NCI-H774 (cell line): ENCODE data around the gene GPC6.

Experiments used
- DNase-seq: peaks from one replicate; lab custom pipeline; 2025; lab: John Stamatoyannopoulos, UW

The GPC6 gene

GRCh38 chr13:94248454-94249228, 1022.0 kb downstream of the GPC6 start:
- no peak for DNase-seq

DNA sequence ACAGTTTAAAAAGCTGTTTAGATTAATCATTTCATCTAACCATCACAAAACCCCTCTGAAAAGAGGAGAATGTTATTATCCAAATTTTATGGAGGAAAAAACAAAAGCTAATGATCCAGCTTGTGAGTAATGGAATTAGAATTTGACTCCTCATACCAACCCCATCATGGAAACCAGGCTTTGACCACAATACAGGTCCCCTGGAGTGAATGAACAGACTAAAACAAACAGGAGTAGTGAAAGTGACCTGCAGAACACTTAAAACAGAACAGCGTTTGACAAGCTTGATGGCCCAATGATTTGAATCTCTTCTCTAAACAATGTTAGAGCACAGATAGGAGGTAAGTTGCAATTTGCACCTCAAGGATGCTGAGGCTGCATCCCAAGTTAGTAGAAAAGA, 1022.9 kb downstream of the GPC6 start:
- no peak for DNase-seq

- no peak for DNase-seq
Observed at GRCh38 chr13:94251831-94252608, 1025.4 kb downstream of the GPC6 start.

DNA sequence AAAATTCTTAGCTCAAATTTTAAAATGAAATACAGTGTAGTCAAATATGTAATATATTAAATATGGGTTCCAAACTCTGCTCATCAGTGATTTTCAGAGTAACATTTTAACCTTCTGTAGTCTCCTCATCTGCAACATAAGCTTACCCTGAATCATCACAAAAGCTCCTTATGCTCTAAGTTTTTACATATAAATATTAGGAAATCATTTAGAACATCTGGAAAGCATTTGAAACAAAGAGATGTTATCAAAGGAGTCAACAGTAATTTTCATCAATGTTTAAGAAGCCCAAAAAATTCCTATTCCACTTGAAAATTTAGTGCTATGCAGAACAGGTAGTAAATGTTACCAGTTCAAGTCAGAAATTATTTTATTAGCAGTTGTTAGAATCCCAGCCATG, 1028.1 kb downstream of the GPC6 start:
- no peak for DNase-seq

DNA sequence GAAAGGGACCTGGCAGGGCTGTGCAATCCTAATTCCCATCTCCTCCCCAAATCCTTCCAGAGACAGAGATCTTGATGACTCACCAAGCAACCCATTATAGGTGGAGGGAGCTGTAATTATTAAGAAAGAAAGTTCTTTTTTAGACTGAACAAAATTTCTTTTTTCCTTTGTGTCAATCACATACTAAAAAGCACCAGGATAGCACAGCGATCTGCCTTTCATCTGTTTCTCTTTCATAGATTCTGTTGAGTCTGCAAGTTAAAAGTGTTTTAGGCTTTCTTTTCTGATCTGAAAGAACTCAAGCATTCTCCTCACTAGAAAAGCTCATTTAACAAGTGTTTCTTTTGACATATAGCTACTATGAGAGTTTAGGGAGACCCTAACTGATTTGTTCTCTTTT, 1030.1 kb downstream of the GPC6 start:
- no peak for DNase-seq

- no peak for DNase-seq
Observed at GRCh38 chr13:94259984-94260383, 1033.4 kb downstream of the GPC6 start.

- DNase-seq: no peak
Observed at GRCh38 chr13:94261163-94261562, 1034.6 kb downstream of the GPC6 start.

DNA sequence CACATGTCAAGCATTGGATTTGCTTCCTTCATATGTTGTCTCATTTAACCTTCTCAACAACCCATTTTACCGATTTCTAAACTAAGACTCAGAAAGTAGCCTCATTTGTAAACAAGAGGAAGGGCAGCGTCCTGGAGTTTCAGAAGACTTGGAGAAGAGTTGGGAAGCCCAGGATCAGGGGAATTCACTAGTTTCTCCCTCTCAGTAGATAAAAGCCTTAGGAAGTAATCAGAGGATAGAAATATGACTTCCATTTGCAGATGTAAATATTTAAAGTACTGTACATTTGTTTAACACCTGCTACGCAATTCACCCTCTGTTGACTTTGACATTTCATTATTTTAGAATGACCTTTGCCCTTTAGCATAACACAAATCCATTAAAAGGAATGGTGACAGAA, 1036.4 kb downstream of the GPC6 start:
- DNase-seq: no peak

- DNase-seq: no peak
Observed at GRCh38 chr13:94267581-94268366, 1041.2 kb downstream of the GPC6 start.

- DNase-seq: no peak
Observed at GRCh38 chr13:94268661-94269060, 1042.1 kb downstream of the GPC6 start.

- DNase-seq: no peak
Observed at GRCh38 chr13:94269557-94269956, 1043.0 kb downstream of the GPC6 start.

- no peak for DNase-seq
Observed at GRCh38 chr13:94270556-94270955, 1043.9 kb downstream of the GPC6 start.

GRCh38 chr13:94272038-94272437, 1045.4 kb downstream of the GPC6 start:
- no peak for DNase-seq

DNA sequence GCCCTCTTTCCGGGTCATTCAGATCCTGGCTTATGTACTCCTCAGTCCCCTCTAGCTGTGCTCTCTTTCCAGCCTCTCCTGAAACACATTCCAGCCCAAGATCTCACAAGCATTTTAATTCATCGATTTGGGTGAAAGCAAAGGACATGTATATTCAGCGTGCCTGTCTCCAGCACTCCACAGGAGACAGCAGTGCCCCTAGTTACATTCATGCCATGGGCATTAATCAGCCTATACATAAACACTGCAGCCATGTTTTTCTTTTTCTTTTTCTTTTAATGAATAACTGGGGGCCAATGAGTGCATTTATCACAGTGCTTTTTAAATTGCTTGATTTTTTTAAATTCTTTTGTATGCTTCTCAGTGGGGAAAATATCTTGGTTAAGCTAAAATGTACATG, 1053.7 kb downstream of the GPC6 start:
- DNase-seq: no peak

- DNase-seq: no peak
Observed at GRCh38 chr13:94280845-94281244, 1054.2 kb downstream of the GPC6 start.

- DNase-seq: no peak
Observed at GRCh38 chr13:94286581-94286980, 1060.0 kb downstream of the GPC6 start.

DNA sequence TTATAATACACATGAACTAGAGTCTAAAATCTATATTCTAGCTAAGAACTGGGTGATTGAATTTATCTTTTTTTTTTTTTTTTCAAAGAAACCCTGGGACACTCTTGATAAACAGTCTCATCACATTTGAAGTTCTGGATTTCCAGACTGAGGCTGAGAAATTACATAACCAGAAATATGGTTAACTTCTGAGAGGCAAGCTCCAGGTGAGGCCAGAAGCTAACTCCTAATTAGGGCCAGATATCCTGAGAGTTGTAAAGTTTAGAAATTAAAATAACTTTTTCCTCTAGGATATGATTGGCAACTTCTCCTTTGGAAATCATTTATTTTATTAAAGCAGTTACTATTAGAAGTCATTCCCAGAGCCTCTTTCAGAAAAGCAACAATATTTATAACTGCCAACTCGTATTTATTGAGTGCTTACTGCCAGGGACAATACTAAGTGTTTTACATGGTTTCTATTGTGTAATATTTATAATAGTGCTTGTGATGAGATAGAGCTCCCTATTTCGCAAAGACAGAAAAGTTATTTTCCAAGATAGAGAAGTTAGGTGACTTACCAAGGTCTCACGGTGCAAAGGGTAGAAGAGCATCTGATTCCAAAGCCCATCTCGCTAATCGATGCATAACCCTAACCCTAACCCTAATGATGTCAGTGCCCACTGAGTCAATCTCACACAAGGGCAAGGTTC, 1065.2 kb downstream of the GPC6 start:
- DNase-seq: no peak

DNA sequence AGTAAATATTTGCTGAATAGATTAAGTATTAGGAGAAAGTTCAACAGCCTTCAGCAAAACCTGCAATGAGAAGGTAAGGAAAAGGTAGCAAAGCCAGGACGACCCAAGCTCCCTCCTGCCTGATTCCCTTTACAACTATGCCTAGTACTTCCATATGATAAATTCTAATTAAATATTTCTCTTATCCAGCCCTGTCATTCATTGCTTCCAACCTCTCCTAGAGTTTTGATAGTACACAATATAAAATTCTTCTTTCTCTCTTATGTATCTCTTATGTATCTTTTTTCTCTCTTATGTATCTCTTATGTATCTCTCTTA, 1065.7 kb downstream of the GPC6 start:
- no peak for DNase-seq

GRCh38 chr13:94296471-94296870, 1069.9 kb downstream of the GPC6 start:
- no peak for DNase-seq

DNA sequence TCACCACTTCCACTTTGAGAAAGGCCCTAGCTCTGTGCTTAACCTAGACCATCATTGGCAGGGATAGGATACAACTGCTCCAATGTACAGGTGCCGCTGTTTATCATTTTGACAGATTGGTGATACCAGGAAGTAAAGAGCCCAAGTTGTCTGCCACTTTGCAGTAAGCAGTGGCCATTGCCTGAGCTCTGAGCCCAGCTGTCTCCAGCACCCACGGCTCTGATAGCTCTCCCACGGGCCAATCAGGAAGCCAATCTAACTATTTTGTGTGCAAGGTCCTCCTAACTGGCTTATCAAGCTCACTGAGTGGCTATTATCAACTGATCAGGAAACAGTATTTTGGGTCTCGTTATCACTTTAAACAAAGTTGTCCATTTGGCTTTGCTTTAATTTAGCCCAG, 1071.7 kb downstream of the GPC6 start:
- DNase-seq: no peak

DNA sequence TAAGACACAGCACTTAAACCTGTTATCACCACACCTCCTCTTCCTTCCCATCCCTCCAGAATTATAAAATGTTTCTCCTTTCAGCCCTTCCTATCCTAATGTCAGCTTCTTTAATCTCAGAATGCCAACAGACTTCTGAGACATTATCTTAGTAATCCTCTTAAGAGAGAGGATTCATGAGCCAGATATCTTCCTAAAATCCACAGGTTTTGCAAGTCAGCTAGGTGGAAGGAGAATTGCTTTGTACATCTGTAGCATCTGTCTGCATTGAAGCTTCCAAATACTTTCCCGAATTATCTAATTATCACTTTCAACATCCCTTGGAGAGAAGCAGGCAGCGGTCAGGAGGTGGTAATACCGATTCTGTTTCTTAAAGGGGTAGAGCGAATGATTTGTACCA, 1073.8 kb downstream of the GPC6 start:
- DNase-seq: no peak

DNA sequence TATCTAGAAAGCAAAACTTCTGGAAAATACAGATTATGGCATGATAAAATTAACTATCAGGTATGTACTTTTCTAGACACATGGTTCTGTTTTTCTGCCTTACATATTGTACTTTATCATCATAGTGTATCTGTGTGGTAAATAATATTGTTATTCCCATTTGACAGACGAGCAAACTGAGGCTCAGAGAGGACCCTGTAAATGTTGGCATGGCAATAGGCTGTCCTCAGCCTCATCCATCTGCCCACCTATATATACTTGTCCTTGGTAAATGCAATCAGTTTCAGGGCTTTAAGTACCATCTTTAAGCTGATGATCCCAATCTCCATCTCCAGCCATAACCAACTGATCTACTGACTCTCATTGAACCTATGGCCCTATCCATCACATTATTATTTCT, 1074.9 kb downstream of the GPC6 start:
- DNase-seq: no peak
